Choroid plexus epithelial cell (primary cell): ENCODE measurements around the gene FGF6.

ENCODE experiments used
- DNase-seq: peaks from one replicate; pipeline ENCODE4 v3.0.0-alpha.2; 2010; ENCODE audit warnings: low read depth
- H3K4me3 ChIP-seq: 2 replicates; pipeline ENCODE4 v1.5.1; 2011; ENCODE audit warnings: low read depth, mild to moderate bottlenecking, control low read depth, low read length, moderate library complexity
- CTCF ChIP-seq: conservative IDR thresholded peaks from 2 replicates; pipeline ENCODE4 v1.5.1; 2011; ENCODE audit warnings: low read depth, mild to moderate bottlenecking, control low read depth, inconsistent platforms, low read length, moderate library complexity

FGF6 gene

GRCh38 chr12:4432878-4433744, 12.5 kb downstream of the FGF6 start:
- TF ChIP-seq CTCF: no peak
- DNase-seq: no peak
- no peak overlapping the region for H3K4me3 ChIP-seq

GRCh38 chr12:4431866-4432265, 13.7 kb downstream of the FGF6 start:
- no peak overlapping the region for H3K4me3 ChIP-seq
- DNase-seq: no peak
- TF ChIP-seq CTCF: no peak

DNA sequence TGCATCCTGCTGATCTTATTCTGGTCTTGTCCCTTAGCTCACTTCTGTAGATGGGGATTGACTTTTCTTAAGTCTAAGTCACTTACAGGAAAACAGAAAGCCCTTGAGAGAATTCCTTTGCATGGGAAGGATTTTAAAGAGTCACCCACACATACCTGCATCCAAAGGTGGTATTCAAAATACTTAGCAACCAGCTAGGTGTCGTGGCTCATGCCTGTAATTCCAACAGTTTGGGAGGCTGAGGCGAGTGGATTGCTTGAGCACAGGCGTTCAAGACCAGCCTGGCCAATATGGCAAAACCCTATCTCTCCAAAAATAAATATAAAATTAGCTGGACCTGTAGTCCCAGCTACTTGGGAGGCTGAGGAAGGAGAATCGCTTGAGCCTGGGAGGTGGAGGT, 14.2 kb downstream of the FGF6 start:
- TF ChIP-seq CTCF: no peak
- DNase-seq: no peak
- H3K4me3 ChIP-seq: no peak overlapping the region

DNA sequence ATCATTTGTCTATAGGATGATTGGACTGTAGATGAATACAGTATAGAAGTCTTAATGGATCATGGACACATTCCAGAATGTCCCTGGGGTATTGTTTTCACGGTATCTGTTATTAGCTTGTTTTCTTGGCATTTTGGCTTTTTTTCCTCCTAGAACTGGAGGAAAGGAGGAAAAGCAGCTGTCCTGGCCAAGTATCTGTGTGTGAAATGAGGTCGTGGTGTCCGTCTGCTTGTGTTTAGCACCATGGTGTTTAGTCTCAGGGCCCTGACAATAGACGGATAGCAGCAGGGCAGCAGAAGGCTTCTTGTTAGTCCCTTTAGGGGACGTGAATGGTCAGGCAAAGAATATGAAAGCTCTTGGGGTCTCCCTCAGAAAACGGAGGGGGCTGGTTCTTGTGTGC, 21.2 kb downstream of the FGF6 start:
- no peak for TF ChIP-seq CTCF
- DNase-seq: no peak
- H3K4me3 ChIP-seq: no peak overlapping the region

- H3K4me3 ChIP-seq: no peak overlapping the region
- no peak for TF ChIP-seq CTCF
- no peak for DNase-seq
Measured at GRCh38 chr12:4423528-4424195, 22.0 kb downstream of the FGF6 start.

GRCh38 chr12:4422985-4423384, 22.6 kb downstream of the FGF6 start:
- no peak for TF ChIP-seq CTCF
- DNase-seq: no peak
- no peak overlapping the region for H3K4me3 ChIP-seq
